ENCODE results near the gene MRFAP1L1.
A peak's percentile ranks its signal among the peaks of the same experiment; 100 is the strongest.
"Not testable (repeated sequence)": the region's sequence is repeated elsewhere in the genome, so short reads cannot be mapped to it uniquely, and the experiment has no call there.

Gene MRFAP1L1

GRCh38 chr4:6709230-6710114 is at the start of gene MRFAP1L1:
TSS of gene MRFAP1L1 (minus strand) at chr4:6709865. CDS start at chr4:6709629, 236 bp downstream.
- DNase-seq, result peak; percentile 98

- DNase-seq, result no peak
Observed at GRCh38 chr4:6758728-6759127, 49.1 kb upstream of the MRFAP1L1 start.

- DNase-seq, result not testable (repeated sequence)
Observed at GRCh38 chr4:6756345-6756744, 46.7 kb upstream of the MRFAP1L1 start.

- no peak for DNase-seq
Observed at GRCh38 chr4:6755088-6755753, 45.6 kb upstream of the MRFAP1L1 start.

GRCh38 chr4:6754481-6755087 is 44.9 kb upstream of the MRFAP1L1 start:
- no peak for DNase-seq

GRCh38 chr4:6753891-6754290 is 44.2 kb upstream of the MRFAP1L1 start:
- no peak for DNase-seq

GRCh38 chr4:6753103-6753560 is 43.5 kb upstream of the MRFAP1L1 start:
- no peak for DNase-seq

GRCh38 chr4:6752486-6752829 is 42.8 kb upstream of the MRFAP1L1 start:
- DNase-seq, result no peak

- no peak for DNase-seq
Observed at GRCh38 chr4:6751611-6752485, 42.2 kb upstream of the MRFAP1L1 start.

- DNase-seq, result no peak
Observed at GRCh38 chr4:6750286-6751221, 40.9 kb upstream of the MRFAP1L1 start.

- no peak for DNase-seq
Observed at GRCh38 chr4:6749340-6750171, 39.9 kb upstream of the MRFAP1L1 start.

GRCh38 chr4:6748286-6748685 is 38.6 kb upstream of the MRFAP1L1 start:
- DNase-seq, result no peak

GRCh38 chr4:6747294-6748051 is 37.8 kb upstream of the MRFAP1L1 start:
- DNase-seq, result no peak

GRCh38 chr4:6746721-6747293 is 37.1 kb upstream of the MRFAP1L1 start:
- DNase-seq, result no peak

- DNase-seq, result no peak
Observed at GRCh38 chr4:6742989-6743388, 33.3 kb upstream of the MRFAP1L1 start.

- no peak for DNase-seq
Observed at GRCh38 chr4:6742507-6742906, 32.8 kb upstream of the MRFAP1L1 start.

- no peak for DNase-seq
Observed at GRCh38 chr4:6740347-6740746, 30.7 kb upstream of the MRFAP1L1 start.

- no peak for DNase-seq
Observed at GRCh38 chr4:6739920-6740319, 30.3 kb upstream of the MRFAP1L1 start.

- no peak for DNase-seq
Observed at GRCh38 chr4:6734165-6734786, 24.6 kb upstream of the MRFAP1L1 start.
